ENCODE data around the gene CCDC149.

Gene CCDC149

DNA sequence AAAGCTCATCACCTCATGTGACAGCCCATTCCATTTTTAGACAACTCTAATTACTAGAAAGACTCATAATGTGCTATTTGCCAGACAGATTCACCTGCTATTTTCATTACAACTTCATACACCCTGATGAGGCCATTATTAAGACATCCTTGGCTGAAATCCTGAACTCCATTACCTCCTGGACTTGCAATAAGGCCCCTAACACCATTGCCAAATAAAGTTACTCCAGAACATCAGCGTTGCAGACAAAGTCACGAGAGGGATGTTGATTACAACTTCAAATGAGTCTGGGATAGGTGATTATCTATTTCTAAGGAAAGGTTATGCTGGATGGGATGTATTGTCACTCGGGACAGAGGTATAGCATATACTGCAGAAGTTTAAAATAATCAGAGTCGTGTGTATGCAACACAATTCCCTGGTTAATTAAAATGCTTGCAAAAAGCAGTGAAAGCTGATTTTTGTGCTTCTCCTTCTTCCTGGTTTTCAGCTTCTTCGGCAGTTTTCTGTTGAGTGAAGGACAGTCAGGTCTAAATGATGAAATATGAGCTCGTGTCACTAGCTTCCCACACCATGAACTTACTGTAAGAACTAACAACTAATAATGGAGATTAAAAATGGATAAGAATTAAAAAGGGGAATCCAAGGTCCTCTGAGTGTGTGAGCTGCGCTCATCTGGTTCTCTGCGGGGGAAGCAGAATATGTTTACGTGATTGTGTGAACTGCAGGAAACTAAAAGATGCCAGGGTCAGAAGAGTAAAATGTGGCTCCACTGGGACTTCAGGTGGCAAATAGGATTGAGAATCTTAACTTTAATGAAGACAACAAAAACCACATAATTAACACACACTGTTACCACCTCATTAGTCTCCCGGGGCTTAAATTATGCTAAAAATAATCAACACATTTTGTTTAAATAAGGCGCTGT lies 135.0 kb downstream of the CCDC149 start:
- H3K27ac ChIP-seq (ENCODE audit: low read depth, low read length): no peak overlapping the region
- no peaks in the 10 kb centered on the region for H3K9me3 ChIP-seq (ENCODE audit: control insufficient read depth, insufficient read depth, low read depth, low read length)
- no peaks in the 10 kb centered on the region for H3K27me3 ChIP-seq (ENCODE audit: control insufficient read depth, insufficient read depth, low read length)
- H3K4me1 ChIP-seq (ENCODE audit: control insufficient read depth, insufficient read depth, low read length): no peaks in the 10 kb centered on the region
- H3K36me3 ChIP-seq (ENCODE audit: control insufficient read depth, insufficient read depth, low read length): no peaks in the 10 kb centered on the region
- no peak overlapping the region for H3K9ac ChIP-seq (ENCODE audit: low read length)
- H3K4me3 ChIP-seq (ENCODE audit: low read depth, low read length): no peak overlapping the region

DNA sequence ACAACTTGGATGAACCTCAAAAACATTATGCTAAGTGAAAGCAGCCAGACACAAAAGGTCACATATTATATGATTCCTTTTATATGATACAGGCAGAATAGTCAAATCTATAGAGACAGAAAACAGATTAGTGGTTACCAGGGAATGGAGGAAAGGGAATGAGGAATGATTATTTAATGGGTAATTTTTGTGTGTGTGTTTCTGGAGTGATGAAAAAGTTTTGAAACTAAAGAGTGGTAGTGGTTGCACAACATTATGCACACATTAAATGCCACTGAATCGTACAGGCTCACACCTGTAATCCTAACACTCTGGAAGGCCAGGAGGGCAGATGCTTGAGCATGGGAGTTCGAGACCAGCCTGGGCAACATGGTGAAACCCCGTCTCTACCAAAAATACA lies 137.1 kb downstream of the CCDC149 start:
- Histone ChIP-seq H3K27me3 (ENCODE audit: control insufficient read depth, insufficient read depth, low read length) (no peaks in the 10 kb centered on the region), H3K4me1 (ENCODE audit: control insufficient read depth, insufficient read depth, low read length) (no peaks in the 10 kb centered on the region), H3K27ac (ENCODE audit: low read depth, low read length) (no peak overlapping the region), H3K9me3 (ENCODE audit: control insufficient read depth, insufficient read depth, low read depth, low read length) (no peaks in the 10 kb centered on the region), H3K36me3 (ENCODE audit: control insufficient read depth, insufficient read depth, low read length) (no peaks in the 10 kb centered on the region), H3K9ac (ENCODE audit: low read length) (no peak overlapping the region), H3K4me3 (ENCODE audit: low read depth, low read length) (no peak overlapping the region)

DNA sequence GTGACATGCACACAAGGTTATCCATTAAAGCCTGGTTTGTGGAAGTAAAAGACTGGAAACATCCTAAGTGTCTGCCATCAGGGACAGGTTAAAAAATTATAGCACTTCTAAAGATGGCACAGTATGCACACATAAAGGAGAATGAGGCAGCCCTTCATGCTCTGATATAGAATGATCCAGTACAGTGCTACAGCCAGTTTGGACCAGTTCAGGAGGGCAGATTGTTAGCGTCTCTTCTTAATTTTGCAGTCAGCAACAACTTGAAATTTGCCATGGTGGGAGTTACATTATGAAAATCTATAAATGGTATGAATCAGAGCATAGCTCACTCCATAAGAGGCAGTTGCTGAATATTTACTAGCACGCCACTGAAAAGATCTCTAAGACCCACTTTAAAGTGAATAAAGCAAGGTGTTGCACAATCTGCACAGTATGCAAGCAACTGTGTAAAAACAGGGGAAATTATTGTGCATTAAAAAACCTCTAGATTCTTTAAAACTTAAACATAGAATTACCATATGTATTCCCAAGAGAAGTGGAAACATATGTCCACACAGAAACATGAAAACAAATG lies 137.7 kb downstream of the CCDC149 start:
- no peak overlapping the region for H3K9ac ChIP-seq (ENCODE audit: low read length)
- H3K36me3 ChIP-seq (ENCODE audit: control insufficient read depth, insufficient read depth, low read length): no peaks in the 10 kb centered on the region
- H3K27me3 ChIP-seq (ENCODE audit: control insufficient read depth, insufficient read depth, low read length): no peaks in the 10 kb centered on the region
- no peak overlapping the region for H3K4me3 ChIP-seq (ENCODE audit: low read depth, low read length)
- no peak overlapping the region for H3K27ac ChIP-seq (ENCODE audit: low read depth, low read length)
- H3K4me1 ChIP-seq (ENCODE audit: control insufficient read depth, insufficient read depth, low read length): peaks cover 3% of the 10 kb centered on the region; the same call in 1 of the 2 replicates
- no peaks in the 10 kb centered on the region for H3K9me3 ChIP-seq (ENCODE audit: control insufficient read depth, insufficient read depth, low read depth, low read length)

DNA sequence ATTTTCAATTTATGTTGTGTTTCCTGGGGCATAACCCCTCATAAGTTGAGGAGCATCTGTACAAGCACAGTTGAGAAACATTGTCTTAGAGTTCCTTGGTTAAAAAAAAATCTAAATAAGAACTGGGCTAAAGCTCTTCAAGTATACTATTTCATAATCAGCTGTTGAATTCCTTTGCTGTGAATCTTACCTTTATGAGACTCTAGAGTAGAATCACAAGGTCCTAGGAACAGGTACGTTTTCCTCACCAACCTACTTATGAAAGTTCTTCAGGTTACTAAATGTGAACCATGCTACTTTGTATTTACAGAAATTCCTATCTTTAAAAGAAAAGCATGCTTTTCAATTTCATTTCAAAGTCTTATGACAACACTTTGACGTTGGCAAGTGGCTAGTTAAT lies 138.4 kb downstream of the CCDC149 start:
- peaks cover 9% of the 10 kb centered on the region; the same call in 1 of the 2 replicates for H3K4me1 ChIP-seq (ENCODE audit: control insufficient read depth, insufficient read depth, low read length)
- no peaks in the 10 kb centered on the region for H3K36me3 ChIP-seq (ENCODE audit: control insufficient read depth, insufficient read depth, low read length)
- no peaks in the 10 kb centered on the region for H3K27me3 ChIP-seq (ENCODE audit: control insufficient read depth, insufficient read depth, low read length)
- H3K4me3 ChIP-seq (ENCODE audit: low read depth, low read length): no peak overlapping the region
- H3K9me3 ChIP-seq (ENCODE audit: control insufficient read depth, insufficient read depth, low read depth, low read length): no peaks in the 10 kb centered on the region
- H3K9ac ChIP-seq (ENCODE audit: low read length): no peak overlapping the region
- H3K27ac ChIP-seq (ENCODE audit: low read depth, low read length): no peak overlapping the region

DNA sequence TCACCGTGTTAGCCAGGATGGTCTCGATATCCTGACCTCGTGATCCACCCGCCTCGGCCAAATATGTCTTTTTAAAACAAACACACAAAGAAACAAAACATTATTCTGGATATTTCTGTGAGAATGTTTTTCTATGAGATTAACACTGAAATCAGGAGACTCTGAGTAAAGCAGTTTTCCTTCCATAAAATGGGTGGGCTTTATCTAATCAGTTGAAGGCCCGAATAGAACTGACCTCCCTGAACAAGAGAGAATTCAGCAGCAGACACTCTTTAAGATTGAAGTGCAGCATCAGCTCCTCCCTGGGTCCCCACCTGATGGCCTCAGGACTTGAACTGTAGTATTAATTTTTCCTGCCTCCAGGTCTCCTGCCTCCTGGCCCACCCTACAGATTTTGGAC lies 139.9 kb downstream of the CCDC149 start:
- Histone ChIP-seq H3K36me3 (ENCODE audit: control insufficient read depth, insufficient read depth, low read length) (no peaks in the 10 kb centered on the region), H3K27ac (ENCODE audit: low read depth, low read length) (no peak overlapping the region), H3K4me3 (ENCODE audit: low read depth, low read length) (no peak overlapping the region), H3K4me1 (ENCODE audit: control insufficient read depth, insufficient read depth, low read length) (peaks cover 9% of the 10 kb centered on the region; the same call in 1 of the 2 replicates), H3K9ac (ENCODE audit: low read length) (no peak overlapping the region), H3K9me3 (ENCODE audit: control insufficient read depth, insufficient read depth, low read depth, low read length) (no peaks in the 10 kb centered on the region), H3K27me3 (ENCODE audit: control insufficient read depth, insufficient read depth, low read length) (no peaks in the 10 kb centered on the region)

DNA sequence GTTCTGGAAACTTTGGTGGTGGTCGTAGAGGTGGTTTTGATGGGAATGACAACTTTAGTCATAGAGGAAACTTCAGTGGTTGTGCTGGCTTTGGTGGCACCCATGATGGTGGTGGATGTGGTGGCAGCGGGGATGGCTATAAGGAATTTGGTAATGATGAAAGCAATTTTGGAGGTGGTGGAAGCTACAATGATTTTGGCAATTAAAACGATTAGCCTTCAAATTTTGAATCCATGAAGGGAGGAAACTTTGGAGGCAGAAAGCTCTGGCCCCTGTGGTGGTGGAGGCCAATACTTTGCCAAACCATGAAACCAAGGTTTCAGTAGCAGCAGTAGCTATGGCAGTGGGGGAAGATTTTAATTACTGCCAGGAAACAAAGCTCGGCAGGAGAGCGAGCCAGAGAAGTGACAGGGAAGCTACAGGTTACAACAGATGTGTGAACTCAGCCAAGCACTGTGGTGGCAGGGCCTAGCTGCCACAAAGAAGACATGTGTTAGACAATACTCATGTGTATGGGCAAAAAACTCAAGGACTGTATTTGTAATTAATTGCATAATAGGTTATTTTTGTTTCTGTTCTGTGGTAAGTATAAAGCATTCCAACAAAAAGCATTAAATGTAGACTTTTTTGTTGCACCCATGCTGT lies 140.7 kb downstream of the CCDC149 start:
- Histone ChIP-seq H3K27ac (ENCODE audit: low read depth, low read length) (no peak overlapping the region), H3K4me3 (ENCODE audit: low read depth, low read length) (no peak overlapping the region), H3K9me3 (ENCODE audit: control insufficient read depth, insufficient read depth, low read depth, low read length) (no peaks in the 10 kb centered on the region), H3K27me3 (ENCODE audit: control insufficient read depth, insufficient read depth, low read length) (no peaks in the 10 kb centered on the region), H3K9ac (ENCODE audit: low read length) (no peak overlapping the region), H3K36me3 (ENCODE audit: control insufficient read depth, insufficient read depth, low read length) (no peaks in the 10 kb centered on the region), H3K4me1 (ENCODE audit: control insufficient read depth, insufficient read depth, low read length) (peaks cover 9% of the 10 kb centered on the region; the same call in 1 of the 2 replicates)

DNA sequence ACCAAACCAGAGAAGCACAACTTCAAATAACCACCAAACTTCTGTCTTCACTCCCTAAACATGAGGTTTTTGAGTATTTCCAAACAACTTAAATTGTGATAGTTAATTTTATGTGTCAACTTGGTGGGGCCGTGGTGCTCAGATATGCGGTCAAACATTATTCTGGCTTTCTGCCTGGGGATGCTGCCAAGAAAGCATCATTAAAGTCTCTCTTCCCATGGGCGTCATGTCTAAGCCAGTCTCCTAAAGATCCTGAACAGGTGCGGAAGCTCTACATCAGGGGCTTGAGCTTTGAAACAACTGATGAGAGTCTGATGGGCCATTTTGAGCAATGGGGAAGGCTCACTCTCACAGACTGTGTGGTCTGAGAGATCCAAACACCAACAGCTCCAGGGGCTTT lies 141.6 kb downstream of the CCDC149 start:
- H3K36me3 ChIP-seq (ENCODE audit: control insufficient read depth, insufficient read depth, low read length): no peaks in the 10 kb centered on the region
- no peak overlapping the region for H3K4me3 ChIP-seq (ENCODE audit: low read depth, low read length)
- no peak overlapping the region for H3K9ac ChIP-seq (ENCODE audit: low read length)
- H3K9me3 ChIP-seq (ENCODE audit: control insufficient read depth, insufficient read depth, low read depth, low read length): no peaks in the 10 kb centered on the region
- H3K27ac ChIP-seq (ENCODE audit: low read depth, low read length): no peak overlapping the region
- peaks cover 9% of the 10 kb centered on the region; the same call in 1 of the 2 replicates for H3K4me1 ChIP-seq (ENCODE audit: control insufficient read depth, insufficient read depth, low read length)
- no peaks in the 10 kb centered on the region for H3K27me3 ChIP-seq (ENCODE audit: control insufficient read depth, insufficient read depth, low read length)

DNA sequence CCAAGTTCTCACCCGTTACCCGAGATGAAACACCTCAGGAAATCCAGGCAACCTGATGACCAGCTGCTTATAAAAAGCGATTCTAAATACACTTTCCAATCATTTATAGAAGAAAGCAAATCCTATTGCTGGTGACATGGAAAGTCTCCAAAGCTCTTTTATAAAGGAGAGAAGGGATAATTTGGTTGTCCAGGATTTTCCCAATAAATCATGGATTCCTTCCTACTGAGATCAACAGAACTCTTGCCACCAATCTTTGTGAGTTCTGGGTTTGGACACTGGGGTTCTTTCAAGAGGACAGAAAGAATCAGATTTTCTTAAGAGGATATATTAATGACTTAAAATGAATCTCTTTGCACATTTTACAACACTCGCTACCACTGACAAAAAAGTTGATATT lies 142.2 kb downstream of the CCDC149 start:
- no peaks in the 10 kb centered on the region for H3K27me3 ChIP-seq (ENCODE audit: control insufficient read depth, insufficient read depth, low read length)
- H3K27ac ChIP-seq (ENCODE audit: low read depth, low read length): no peak overlapping the region

DNA sequence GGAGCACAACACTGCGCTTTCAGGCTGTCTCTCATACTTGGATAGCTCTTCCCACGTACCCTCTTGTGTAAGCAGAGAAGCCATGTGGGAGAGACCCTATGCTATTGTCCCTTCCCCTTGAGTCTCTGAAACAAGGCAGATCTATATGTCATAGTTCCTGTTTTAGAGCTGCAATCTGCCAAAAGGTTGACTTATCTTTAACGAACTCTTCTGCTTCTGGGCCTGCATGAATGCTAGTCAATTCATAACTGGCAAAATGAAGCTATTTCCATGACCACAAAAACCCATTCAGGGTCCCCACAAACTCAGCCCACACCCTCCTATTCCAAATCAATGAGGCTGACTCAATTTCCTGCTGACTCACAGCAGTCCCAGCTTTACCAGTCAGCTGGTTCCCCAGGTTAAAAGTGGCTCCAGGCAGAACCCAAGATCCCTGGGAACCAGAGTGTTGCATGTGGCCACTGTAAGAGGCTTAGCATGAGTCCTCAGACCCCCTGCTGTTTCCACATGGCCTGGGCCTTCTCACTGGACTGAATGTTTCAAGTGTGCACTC lies 142.7 kb downstream of the CCDC149 start:
- Histone ChIP-seq H3K27ac (ENCODE audit: low read depth, low read length) (no peak overlapping the region), H3K9me3 (ENCODE audit: control insufficient read depth, insufficient read depth, low read depth, low read length) (no peaks in the 10 kb centered on the region), H3K27me3 (ENCODE audit: control insufficient read depth, insufficient read depth, low read length) (no peaks in the 10 kb centered on the region), H3K9ac (ENCODE audit: low read length) (no peak overlapping the region), H3K4me3 (ENCODE audit: low read depth, low read length) (no peak overlapping the region), H3K4me1 (ENCODE audit: control insufficient read depth, insufficient read depth, low read length) (peaks cover 9% of the 10 kb centered on the region; the same call in 1 of the 2 replicates), H3K36me3 (ENCODE audit: control insufficient read depth, insufficient read depth, low read length) (no peaks in the 10 kb centered on the region)

More for the DNA sequence above, 142.2 kb downstream of the CCDC149 start:
- H3K9me3 ChIP-seq (ENCODE audit: control insufficient read depth, insufficient read depth, low read depth, low read length): no peaks in the 10 kb centered on the region
- H3K4me3 ChIP-seq (ENCODE audit: low read depth, low read length): no peak overlapping the region
- H3K9ac ChIP-seq (ENCODE audit: low read length): no peak overlapping the region
- H3K4me1 ChIP-seq (ENCODE audit: control insufficient read depth, insufficient read depth, low read length): peaks cover 9% of the 10 kb centered on the region; the same call in 1 of the 2 replicates
- no peaks in the 10 kb centered on the region for H3K36me3 ChIP-seq (ENCODE audit: control insufficient read depth, insufficient read depth, low read length)

DNA sequence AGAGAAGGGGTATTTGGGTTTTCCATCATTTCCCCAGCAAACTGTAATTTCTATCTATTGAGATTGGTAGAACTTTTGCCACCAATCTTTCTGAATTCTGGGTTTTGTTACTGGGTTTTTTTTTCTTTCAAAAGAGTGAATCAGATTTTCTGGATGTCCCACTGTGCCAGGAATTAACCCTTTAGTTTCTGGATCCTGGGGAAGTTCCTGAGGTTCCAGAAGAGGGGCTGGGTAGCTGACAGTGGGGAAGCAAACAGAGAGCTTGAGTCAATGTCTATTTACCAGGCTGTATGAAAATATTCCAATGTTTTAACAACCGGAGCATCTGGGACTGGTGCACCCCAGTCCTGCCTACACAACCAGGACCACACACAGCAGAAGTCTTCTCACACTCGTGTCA lies 143.3 kb downstream of the CCDC149 start:
- Histone ChIP-seq H3K27me3 (ENCODE audit: control insufficient read depth, insufficient read depth, low read length) (no peaks in the 10 kb centered on the region), H3K4me1 (ENCODE audit: control insufficient read depth, insufficient read depth, low read length) (peaks cover 9% of the 10 kb centered on the region; the same call in 1 of the 2 replicates), H3K36me3 (ENCODE audit: control insufficient read depth, insufficient read depth, low read length) (no peaks in the 10 kb centered on the region), H3K9ac (ENCODE audit: low read length) (no peak overlapping the region), H3K9me3 (ENCODE audit: control insufficient read depth, insufficient read depth, low read depth, low read length) (no peaks in the 10 kb centered on the region), H3K27ac (ENCODE audit: low read depth, low read length) (no peak overlapping the region), H3K4me3 (ENCODE audit: low read depth, low read length) (no peak overlapping the region)
